ENCODE measurements around the gene NCAM1.

Gene NCAM1

GRCh38 chr11:113142508-113142907, 181.3 kb downstream of the NCAM1 start:
- DNase-seq (ENCODE audit: low read depth): no peak
- TF ChIP-seq, protein P1, sequence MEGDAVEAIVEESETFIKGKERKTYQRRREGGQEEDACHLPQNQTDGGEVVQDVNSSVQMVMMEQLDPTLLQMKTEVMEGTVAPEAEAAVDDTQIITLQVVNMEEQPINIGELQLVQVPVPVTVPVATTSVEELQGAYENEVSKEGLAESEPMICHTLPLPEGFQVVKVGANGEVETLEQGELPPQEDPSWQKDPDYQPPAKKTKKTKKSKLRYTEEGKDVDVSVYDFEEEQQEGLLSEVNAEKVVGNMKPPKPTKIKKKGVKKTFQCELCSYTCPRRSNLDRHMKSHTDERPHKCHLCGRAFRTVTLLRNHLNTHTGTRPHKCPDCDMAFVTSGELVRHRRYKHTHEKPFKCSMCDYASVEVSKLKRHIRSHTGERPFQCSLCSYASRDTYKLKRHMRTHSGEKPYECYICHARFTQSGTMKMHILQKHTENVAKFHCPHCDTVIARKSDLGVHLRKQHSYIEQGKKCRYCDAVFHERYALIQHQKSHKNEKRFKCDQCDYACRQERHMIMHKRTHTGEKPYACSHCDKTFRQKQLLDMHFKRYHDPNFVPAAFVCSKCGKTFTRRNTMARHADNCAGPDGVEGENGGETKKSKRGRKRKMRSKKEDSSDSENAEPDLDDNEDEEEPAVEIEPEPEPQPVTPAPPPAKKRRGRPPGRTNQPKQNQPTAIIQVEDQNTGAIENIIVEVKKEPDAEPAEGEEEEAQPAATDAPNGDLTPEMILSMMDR (IDR thresholded peaks at IDR 0.05; ENCODE audit: insufficient read depth, low read depth, low read length, missing control alignments): no peak
- no peak overlapping the region for H3K4me3 ChIP-seq (ENCODE audit: low read length)

DNA sequence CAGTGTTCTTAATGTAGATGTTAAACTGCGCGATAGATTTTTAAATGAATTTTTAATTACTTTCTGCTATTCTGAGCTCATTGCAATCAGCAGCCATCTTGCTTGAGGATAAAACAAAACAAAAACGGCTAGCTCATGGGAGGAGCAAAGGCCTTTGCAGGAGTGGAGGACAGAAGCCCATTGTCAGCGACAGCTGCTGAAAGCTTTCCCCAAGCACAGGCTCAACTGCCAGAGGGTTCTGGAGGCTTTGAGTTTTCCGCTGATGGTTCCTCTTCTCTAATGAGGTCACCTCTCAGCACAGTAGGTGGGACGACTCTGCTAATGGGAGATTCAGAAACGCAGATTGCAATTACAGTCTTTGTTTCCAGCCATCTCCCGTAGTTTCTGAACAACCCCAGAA, 186.0 kb downstream of the NCAM1 start:
- H3K4me3 ChIP-seq (ENCODE audit: low read length): no peak overlapping the region
- no peak for DNase-seq (ENCODE audit: low read depth)
- TF ChIP-seq, protein P1 (IDR thresholded peaks at IDR 0.05; ENCODE audit: insufficient read depth, low read depth, low read length, missing control alignments): no peak

DNA sequence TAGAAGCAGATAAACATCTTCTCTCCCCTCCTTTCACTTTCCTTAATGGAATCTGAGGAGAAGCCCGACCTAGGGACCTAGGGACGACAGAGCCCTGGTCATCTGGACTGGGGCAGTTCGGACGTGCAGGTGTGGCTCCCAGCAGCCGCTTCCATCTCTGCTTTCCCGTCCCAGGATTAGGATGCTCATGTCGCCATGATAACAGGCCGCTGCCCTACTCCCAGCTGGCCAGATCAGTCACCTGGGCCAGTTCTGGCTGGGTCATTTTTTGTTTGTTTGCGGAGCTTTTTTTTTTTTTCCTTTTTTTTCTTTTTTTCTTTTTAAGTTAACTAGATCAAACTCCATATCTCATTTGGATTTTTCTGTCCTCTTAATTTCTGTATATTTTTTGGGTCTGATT, 186.9 kb downstream of the NCAM1 start:
- TF ChIP-seq, protein P1 (IDR thresholded peaks at IDR 0.05; ENCODE audit: insufficient read depth, low read depth, low read length, missing control alignments): no peak
- no peak for DNase-seq (ENCODE audit: low read depth)
- no peak overlapping the region for H3K4me3 ChIP-seq (ENCODE audit: low read length)

DNA sequence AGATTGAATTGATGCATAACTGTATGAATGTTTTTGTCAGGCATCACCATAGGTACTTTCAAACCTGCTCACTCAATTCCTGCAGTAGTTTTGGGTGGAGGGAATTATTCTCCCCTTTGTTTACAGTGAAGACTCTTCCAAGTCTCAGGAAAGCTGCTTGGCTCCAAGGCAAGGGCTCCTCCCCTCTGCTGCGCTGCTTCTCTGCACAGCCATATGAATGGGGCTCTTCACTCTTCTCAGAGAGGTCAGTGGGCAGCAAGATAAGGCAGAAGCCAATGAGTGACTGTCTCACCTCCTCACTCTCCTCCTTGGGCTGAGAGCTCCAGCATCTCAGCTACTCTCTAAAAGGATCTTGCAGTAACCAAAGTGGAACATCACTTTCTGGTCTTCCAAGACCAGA, 187.4 kb downstream of the NCAM1 start:
- no peak overlapping the region for H3K4me3 ChIP-seq (ENCODE audit: low read length)
- TF ChIP-seq, protein P1 (IDR thresholded peaks at IDR 0.05; ENCODE audit: insufficient read depth, low read depth, low read length, missing control alignments): no peak
- no peak for DNase-seq (ENCODE audit: low read depth)

DNA sequence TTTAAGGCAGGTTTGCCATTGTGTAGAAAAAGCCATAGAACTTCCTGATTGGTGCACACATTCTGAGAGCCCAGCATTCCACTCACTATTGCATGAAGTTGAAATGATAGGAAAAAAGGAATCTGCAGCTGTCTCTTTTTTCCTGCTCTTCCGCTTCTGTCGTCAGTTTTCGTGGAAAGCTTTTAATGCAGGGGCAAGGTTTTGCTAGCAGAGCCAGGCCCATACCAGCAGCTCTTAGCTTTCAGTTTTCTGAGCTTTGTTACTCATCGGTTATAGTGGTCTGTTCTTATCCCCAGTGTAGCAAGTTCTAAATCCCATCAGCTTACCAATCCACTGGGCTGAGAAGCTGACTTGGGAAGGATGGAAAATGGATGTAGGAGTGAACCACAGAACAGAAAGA, 190.3 kb downstream of the NCAM1 start:
- no peak overlapping the region for H3K4me3 ChIP-seq (ENCODE audit: low read length)
- TF ChIP-seq, protein P1 (IDR thresholded peaks at IDR 0.05; ENCODE audit: insufficient read depth, low read depth, low read length, missing control alignments): no peak
- DNase-seq (ENCODE audit: low read depth): no peak

DNA sequence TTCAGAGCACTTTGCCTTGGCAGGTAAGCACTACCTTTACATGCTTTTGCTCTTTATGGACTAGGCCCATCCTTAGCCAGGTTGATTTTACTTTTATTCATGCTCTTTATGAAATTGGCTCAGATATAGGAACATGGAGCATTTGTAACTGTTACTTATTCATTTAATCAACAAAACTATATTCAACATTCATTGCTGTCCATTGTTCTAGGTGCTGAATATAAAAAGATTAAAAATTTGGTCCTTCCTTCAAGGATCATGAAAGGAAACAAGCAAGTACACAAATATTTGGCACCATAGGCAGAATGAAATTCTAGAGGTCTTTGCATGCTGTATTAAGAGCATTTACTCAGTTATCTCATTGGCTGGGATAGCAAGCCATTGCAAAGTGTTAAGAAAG, 191.3 kb downstream of the NCAM1 start:
- no peak overlapping the region for H3K4me3 ChIP-seq (ENCODE audit: low read length)
- DNase-seq (ENCODE audit: low read depth): no peak
- TF ChIP-seq, protein P1 (IDR thresholded peaks at IDR 0.05; ENCODE audit: insufficient read depth, low read depth, low read length, missing control alignments): no peak

GRCh38 chr11:113153847-113154246, 192.6 kb downstream of the NCAM1 start:
- no peak overlapping the region for H3K4me3 ChIP-seq (ENCODE audit: low read length)
- TF ChIP-seq, protein P1 (IDR thresholded peaks at IDR 0.05; ENCODE audit: insufficient read depth, low read depth, low read length, missing control alignments): no peak
- DNase-seq (ENCODE audit: low read depth): no peak
